HG03558 (cell line): ENCODE results near the gene IFNA1.
"Not testable (repeated sequence)": the region's sequence is repeated elsewhere in the genome, so short reads cannot be mapped to it uniquely, and the experiment has no call there.

ENCODE experiments used
- ATAC-seq: cut with Tn5 transposase; IDR thresholded peaks from one replicate; pipeline ENCODE4 v1.9.1; 2021; ENCODE audit warnings: moderate number of reproducible peaks; ENCODE audit not compliant: unreplicated experiment; ENCODE audit errors: extremely low read depth

IFNA1 gene

GRCh38 chr9:21443849-21444625 lies 3.8 kb downstream of the IFNA1 start:
- ATAC-seq = peak; percentile 82

GRCh38 chr9:21449312-21449711 lies 9.1 kb downstream of the IFNA1 start:
- not testable (repeated sequence) for ATAC-seq

- no peak for ATAC-seq
These were observed 10.6 kb downstream of the IFNA1 start for GRCh38 chr9:21450733-21451394.

GRCh38 chr9:21452681-21453080 lies 12.4 kb downstream of the IFNA1 start:
- ATAC-seq = no peak

GRCh38 chr9:21454149-21454548 lies 13.9 kb downstream of the IFNA1 start:
- ATAC-seq = no peak

GRCh38 chr9:21455320-21455719 lies 15.1 kb downstream of the IFNA1 start:
- peak; percentile 56 for ATAC-seq

GRCh38 chr9:21461377-21461776 lies 21.1 kb downstream of the IFNA1 start:
- ATAC-seq = no peak

- no peak for ATAC-seq
These were observed 24.9 kb downstream of the IFNA1 start for GRCh38 chr9:21465138-21465537.

- no peak for ATAC-seq
These were observed 25.8 kb downstream of the IFNA1 start for GRCh38 chr9:21465859-21466518.

- no peak for ATAC-seq
These were observed 29.9 kb downstream of the IFNA1 start for GRCh38 chr9:21470126-21470525.

- ATAC-seq = no peak
These were observed 33.0 kb downstream of the IFNA1 start for GRCh38 chr9:21473236-21473635.

- ATAC-seq = no peak
These were observed 37.2 kb downstream of the IFNA1 start for GRCh38 chr9:21477466-21477865.

GRCh38 chr9:21479152-21479702 lies 39.0 kb downstream of the IFNA1 start:
- no peak for ATAC-seq

- ATAC-seq = no peak
These were observed 41.3 kb downstream of the IFNA1 start for GRCh38 chr9:21481470-21482056.

- no peak for ATAC-seq
These were observed 42.0 kb downstream of the IFNA1 start, which contains the start of gene IFNE for GRCh38 chr9:21482213-21482612. Gene IFNE (minus strand): TSS chr9:21482313. CDS start chr9:21481694, 619 bp downstream.
